HCT116 (cell line): Measurements from ENCODE around the gene RNF144B. TPM values are rescaled to one million over a fixed set of nuclear protein-coding genes. Genes with fewer than 3 reads are reported as not detected.

Experiments used
- ATAC-seq: fragments of 200-7000 bp; cut with Tn5 transposase; 2 replicates; pipeline ENCODE4 v1.9.1; 2020; ENCODE audit warnings: mild to moderate bottlenecking, moderate library complexity
- BruUV-seq: library from RNA; stranded (reverse); fragments of 400-500 nt; replicated peaks from 2 replicates; lab custom pipeline; 2021; lab: Mats Ljungman, UMichigan
- CTCF ChIA-PET: fragments of 300-600 bp; sonication (Branson Sonifier 250); formaldehyde crosslinking; loops from one replicate; lab custom pipeline; 2021; ENCODE audit warnings: antibody characterized with exemption; lab: Charles Lee
- POLR2A ChIA-PET: fragments of 300-600, 350-600 bp; sonication (Branson Sonifier 250); formaldehyde crosslinking; loops from one replicate; lab custom pipeline; 2021; ENCODE audit warnings: antibody characterized with exemption; lab: Charles Lee
- RAD21 ChIA-PET, 2 experiments: fragments of 300-600 bp; sonication (Branson Sonifier 250); formaldehyde crosslinking; loops; one replicate each; lab custom pipeline; 2023; ENCODE audit warnings: low total read pairs in 2 of 2; ENCODE audit not compliant: uncharacterized antibody in 2 of 2, unreplicated experiment in 2 of 2, low non-redundant PET in 1 of 2; lab: Charles Lee
- DNase-seq: peaks from one replicate; pipeline ENCODE4 v3.0.0-alpha.2; 2010; ENCODE audit warnings: low read depth, low spot score
- H2AFZ ChIP-seq: fragments of 200-600 bp; shearing (Covaris generic), sonication (generic); 2 replicates; pipeline ENCODE4 v1.6.1; 2017; ENCODE audit warnings: low read depth, mixed run types, mixed read lengths, antibody characterized with exemption, low read length; ENCODE audit not compliant: poor library complexity, severe bottlenecking
- H3K27ac ChIP-seq: 2 replicates; pipeline ENCODE4 v1.5.1; 2012; ENCODE audit warnings: low read depth, low read length
- H3K27me3 ChIP-seq: fragments of 200-600 bp; sonication (generic); 2 replicates; pipeline ENCODE4 v1.6.1; 2016; ENCODE audit warnings: mixed run types, low read length, mixed read lengths; ENCODE audit not compliant: insufficient read depth
- H3K36me3 ChIP-seq, 2 experiments: fragments of 200-500 bp in 1 of 2; fragments of 200-600 bp in 1 of 2; sonication (Bioruptor generic) in 1 of 2; sonication (generic) in 1 of 2; 2 replicates each; pipeline versions ENCODE4 v1.5.1 to v1.6.1; 2014 to 2016; ENCODE audit warnings: low read length in 2 of 2, inconsistent platforms in 1 of 2, mixed read lengths in 1 of 2, mixed run types in 1 of 2; ENCODE audit not compliant: insufficient read depth in 2 of 2, control insufficient read depth in 1 of 2
- H3K4me1 ChIP-seq, 2 experiments: fragments of 200-600 bp in 1 of 2; sonication (generic) in 1 of 2; 2 replicates each; pipeline versions ENCODE4 v1.5.1 to v1.6.1; 2012 to 2017; ENCODE audit warnings: low read length in 2 of 2, inconsistent platforms in 1 of 2, mild to moderate bottlenecking in 1 of 2, mixed read lengths in 1 of 2, mixed run types in 1 of 2, moderate library complexity in 1 of 2; ENCODE audit not compliant: insufficient read depth in 2 of 2, control insufficient read depth in 1 of 2
- H3K4me2 ChIP-seq: fragments of 200-600 bp; sonication (generic); 2 replicates; pipeline ENCODE4 v1.6.1; 2017; ENCODE audit warnings: mixed run types, low read length, mixed read lengths
- H3K4me3 ChIP-seq, 2 experiments: fragments of 200-600 bp in 1 of 2; sonication (generic) in 1 of 2; replicated peaks in 1 of 2; 2 replicates each; pipeline ENCODE4 v1.5.1; 2011 to 2016; ENCODE audit warnings: low read length in 2 of 2, control low read depth in 1 of 2, low read depth in 1 of 2, mild to moderate bottlenecking in 1 of 2, mixed read lengths in 1 of 2, mixed run types in 1 of 2
- H3K79me2 ChIP-seq: fragments of 200-600 bp; sonication (generic); 2 replicates; pipeline ENCODE4 v1.6.1; 2017; ENCODE audit warnings: mild to moderate bottlenecking, mixed run types, low read length, moderate library complexity, mixed read lengths; ENCODE audit not compliant: insufficient read depth
- H3K9ac ChIP-seq: fragments of 200-600 bp; sonication (generic); 2 replicates; pipeline ENCODE4 v1.6.1; 2016; ENCODE audit warnings: low read length, mixed read lengths
- H3K9me2 ChIP-seq: fragments of 200-600 bp; sonication (generic), shearing (Covaris generic); 2 replicates; pipeline ENCODE4 v1.6.1; 2017; ENCODE audit warnings: mixed run types, mild to moderate bottlenecking, moderate library complexity; ENCODE audit not compliant: insufficient read depth
- H3K9me3 ChIP-seq, 2 experiments: fragments of 200-500 bp in 1 of 2; fragments of 200-600 bp in 1 of 2; sonication (Bioruptor generic) in 1 of 2; sonication (generic) in 1 of 2; 2 replicates each; pipeline ENCODE4 v1.6.1; 2014 to 2017; ENCODE audit warnings: low read length in 2 of 2, mixed read lengths in 2 of 2, inconsistent platforms in 1 of 2, low read depth in 1 of 2, mild to moderate bottlenecking in 1 of 2, mixed run types in 1 of 2, moderate library complexity in 1 of 2; ENCODE audit not compliant: control insufficient read depth in 1 of 2, insufficient read depth in 1 of 2
- H4K20me1 ChIP-seq: fragments of 200-600 bp; sonication (generic), shearing (Covaris generic); 2 replicates; pipeline ENCODE4 v1.6.1; 2017; ENCODE audit warnings: mixed run types, mild to moderate bottlenecking, moderate library complexity; ENCODE audit not compliant: insufficient read depth
- CEBPB ChIP-seq: IDR thresholded peaks from 2 replicates; pipeline ENCODE4 v1.6.1; 2012; ENCODE audit warnings: low read depth
- EZH2phosphoT487 ChIP-seq: fragments of 200-600 bp; IDR thresholded peaks from 2 replicates; pipeline ENCODE4 v1.6.1; 2018; ENCODE audit warnings: antibody characterized with exemption, borderline replicate concordance
- JUND ChIP-seq: IDR thresholded peaks from 2 replicates; pipeline ENCODE4 v1.6.1; 2012
- REST ChIP-seq: IDR thresholded peaks from 2 replicates; pipeline ENCODE4 v1.6.1; 2012; ENCODE audit warnings: low read depth
- SIN3A ChIP-seq: IDR thresholded peaks from 2 replicates; pipeline ENCODE4 v1.6.1; 2012; ENCODE audit warnings: low read depth
- SP1 ChIP-seq: IDR thresholded peaks from 2 replicates; pipeline ENCODE4 v1.6.1; 2012; ENCODE audit warnings: low read depth
- TCF7L2 ChIP-seq: IDR thresholded peaks from 2 replicates; pipeline ENCODE4 v1.7.0; 2011; ENCODE audit warnings: borderline replicate concordance, inconsistent platforms; ENCODE audit not compliant: insufficient read depth, insufficient read length; ENCODE audit errors: extremely low read depth
- ZBTB33 ChIP-seq: IDR thresholded peaks from 2 replicates; pipeline ENCODE4 v1.6.1; 2011; ENCODE audit warnings: mild to moderate bottlenecking, low read length, moderate library complexity; ENCODE audit not compliant: insufficient replicate concordance; ENCODE audit errors: extremely low read depth
- intact Hi-C: fragments of 100-400 bp; cut with micrococcal nuclease; formaldehyde crosslinking; loops from 2 replicates; pipeline ENCODE4 v1.10.0; 2022
- total RNA-seq: library from RNA; stranded (reverse); gene quantifications from one replicate; pipeline ENCODE4 v1.2.1, GENCODE V29; 2021; ENCODE audit not compliant: unreplicated experiment
- TF ChIP-seq, protein P1 (sequence below), 3 experiments: fragments of 200-600 bp in 1 of 3; sonication (generic) in 1 of 3; IDR thresholded peaks in 2 of 3; conservative IDR thresholded peaks in 1 of 3; 2 replicates each; pipeline ENCODE4 v1.5.1; 2012 to 2017; ENCODE audit warnings: low read depth in 2 of 3, low read length in 2 of 3, antibody characterized with exemption in 1 of 3, borderline replicate concordance in 1 of 3, control low read depth in 1 of 3, mild to moderate bottlenecking in 1 of 3, mixed read lengths in 1 of 3, mixed run types in 1 of 3, moderate library complexity in 1 of 3; ENCODE audit not compliant: insufficient read depth in 1 of 3
- TF ChIP-seq, protein P2 (sequence below): IDR thresholded peaks from 2 replicates; pipeline ENCODE4 v1.6.1; 2012

The RNF144B gene
- total RNA-seq, 1 experiment from 2014 or later, result 2.1 TPM

DNA sequence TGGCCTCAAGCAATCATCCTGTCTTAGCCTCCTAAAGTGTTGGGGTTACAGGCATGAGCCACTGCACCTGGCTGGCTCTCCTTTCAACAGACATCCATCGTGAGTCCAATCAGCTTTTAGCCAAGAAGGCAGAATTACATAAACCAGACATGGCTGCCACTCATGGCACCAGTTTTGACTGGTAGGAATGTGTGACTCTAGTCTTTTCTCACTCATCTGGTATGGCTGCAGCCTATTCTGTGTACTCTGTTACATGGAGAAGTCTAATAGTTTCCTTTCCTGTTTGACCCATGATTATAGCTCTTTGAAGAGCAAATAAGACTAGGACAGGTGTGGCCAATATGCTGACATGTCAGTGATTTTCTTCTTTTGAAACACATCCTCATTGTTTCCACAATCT lies 27.0 kb upstream of the RNF144B start (continued):
- no peak for TF ChIP-seq JUND
- TF ChIP-seq, protein P1, sequence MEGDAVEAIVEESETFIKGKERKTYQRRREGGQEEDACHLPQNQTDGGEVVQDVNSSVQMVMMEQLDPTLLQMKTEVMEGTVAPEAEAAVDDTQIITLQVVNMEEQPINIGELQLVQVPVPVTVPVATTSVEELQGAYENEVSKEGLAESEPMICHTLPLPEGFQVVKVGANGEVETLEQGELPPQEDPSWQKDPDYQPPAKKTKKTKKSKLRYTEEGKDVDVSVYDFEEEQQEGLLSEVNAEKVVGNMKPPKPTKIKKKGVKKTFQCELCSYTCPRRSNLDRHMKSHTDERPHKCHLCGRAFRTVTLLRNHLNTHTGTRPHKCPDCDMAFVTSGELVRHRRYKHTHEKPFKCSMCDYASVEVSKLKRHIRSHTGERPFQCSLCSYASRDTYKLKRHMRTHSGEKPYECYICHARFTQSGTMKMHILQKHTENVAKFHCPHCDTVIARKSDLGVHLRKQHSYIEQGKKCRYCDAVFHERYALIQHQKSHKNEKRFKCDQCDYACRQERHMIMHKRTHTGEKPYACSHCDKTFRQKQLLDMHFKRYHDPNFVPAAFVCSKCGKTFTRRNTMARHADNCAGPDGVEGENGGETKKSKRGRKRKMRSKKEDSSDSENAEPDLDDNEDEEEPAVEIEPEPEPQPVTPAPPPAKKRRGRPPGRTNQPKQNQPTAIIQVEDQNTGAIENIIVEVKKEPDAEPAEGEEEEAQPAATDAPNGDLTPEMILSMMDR (IDR thresholded peaks at IDR 0.05 in 2 of 3, conservative IDR thresholded peaks at IDR 0.05 in 1 of 3; ENCODE audit: borderline replicate concordance in 1 of 3, insufficient read depth in 1 of 3, low read depth in 2 of 3, low read length in 2 of 3), result no peak
- TF ChIP-seq, protein P2, sequence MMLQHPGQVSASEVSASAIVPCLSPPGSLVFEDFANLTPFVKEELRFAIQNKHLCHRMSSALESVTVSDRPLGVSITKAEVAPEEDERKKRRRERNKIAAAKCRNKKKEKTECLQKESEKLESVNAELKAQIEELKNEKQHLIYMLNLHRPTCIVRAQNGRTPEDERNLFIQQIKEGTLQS, result no peak
- no peak for TF ChIP-seq ZBTB33
- TF ChIP-seq SP1, result no peak
- TF ChIP-seq EZH2phosphoT487, result no peak

- no peak for ATAC-seq
- CTCF ChIA-PET, result no interaction called here
- Histone ChIP-seq H3K36me3 (no peaks in the 10 kb centered on the region), H3K4me3 (no peak overlapping the region), H4K20me1 (no peaks in the 10 kb centered on the region), H3K9me3 (no peaks in the 10 kb centered on the region), H3K9me2 (no peaks in the 10 kb centered on the region), H3K27ac (no peak overlapping the region), H3K9ac (no peak overlapping the region), H3K4me2 (no peak overlapping the region), H3K79me2 (no peaks in the 10 kb centered on the region), H2AFZ (no peak overlapping the region), H3K4me1 (no peaks in the 10 kb centered on the region), H3K27me3 (no peaks in the 10 kb centered on the region)
- intact Hi-C loops, result no loop called here
- DNase-seq, result no peak
- POLR2A ChIA-PET, result no interaction called here
- RAD21 ChIA-PET, result no interaction called here
- no TSS peak for BruUV-seq
- TF ChIP-seq CEBPB (no peak), ZBTB33 (no peak), REST (no peak), TCF7L2 (no peak), SIN3A (no peak)
- TF ChIP-seq, protein P1 (IDR thresholded peaks at IDR 0.05 in 2 of 3, conservative IDR thresholded peaks at IDR 0.05 in 1 of 3; ENCODE audit: borderline replicate concordance in 1 of 3, insufficient read depth in 1 of 3, low read depth in 2 of 3, low read length in 2 of 3), result no peak
These were observed 25.0 kb upstream of the RNF144B start for GRCh38 chr6:18362058-18362561.
